ENCODE measurements around the gene FOXJ3.

FOXJ3 gene

GRCh38 chr1:42138586-42138985 is 196.4 kb downstream of the FOXJ3 start:
- Mint-ChIP-seq H3K4me1 (ENCODE audit: low read depth in 2 of 2) (peaks cover 0 to 3% of the 10 kb centered on the region in 2 donors), H3K27me3 (peaks cover 33 to 36% of the 10 kb centered on the region in 2 donors)
- ATAC-seq (replicated peaks), result no peak

GRCh38 chr1:42137766-42138165 is 197.3 kb downstream of the FOXJ3 start:
- no peak for DNase-seq
- Mint-ChIP-seq H3K36me3 (ENCODE audit: insufficient read depth) (no peaks in the 10 kb centered on the region), H3K9me3 (no peaks in the 10 kb centered on the region), H3K4me3 (no peak overlapping the region), H3K27ac (no peak overlapping the region), H3K27me3 (peaks cover 27 to 36% of the 10 kb centered on the region in 2 donors), H3K4me1 (ENCODE audit: low read depth in 2 of 2) (no peaks in the 10 kb centered on the region)
- ATAC-seq (replicated peaks), result no peak

More at GRCh38 chr1:42138586-42138985, 196.4 kb downstream of the FOXJ3 start:
- no peak for DNase-seq
- Mint-ChIP-seq H3K36me3 (ENCODE audit: insufficient read depth) (no peaks in the 10 kb centered on the region), H3K9me3 (no peaks in the 10 kb centered on the region), H3K4me3 (no peak overlapping the region), H3K27ac (no peak overlapping the region)

- H3K4me3 Mint-ChIP-seq, result no peak overlapping the region
- no peaks in the 10 kb centered on the region for H3K36me3 Mint-ChIP-seq (ENCODE audit: insufficient read depth)
- H3K4me1 Mint-ChIP-seq (ENCODE audit: low read depth in 2 of 2), result no peaks in the 10 kb centered on the region
- DNase-seq (no peak), ATAC-seq (replicated peaks) (no peak)
- no peak overlapping the region for H3K27ac Mint-ChIP-seq
- peaks cover 17 to 30% of the 10 kb centered on the region in 2 donors for H3K27me3 Mint-ChIP-seq
- H3K9me3 Mint-ChIP-seq, result no peaks in the 10 kb centered on the region
Measured at GRCh38 chr1:42136466-42136865, 198.6 kb downstream of the FOXJ3 start.

- Mint-ChIP-seq H3K4me3 (no peak overlapping the region), H3K9me3 (no peaks in the 10 kb centered on the region), H3K4me1 (ENCODE audit: low read depth in 2 of 2) (no peaks in the 10 kb centered on the region), H3K36me3 (ENCODE audit: insufficient read depth) (no peaks in the 10 kb centered on the region), H3K27ac (no peak overlapping the region), H3K27me3 (peaks cover 10 to 23% of the 10 kb centered on the region in 2 donors)
- DNase-seq (no peak), ATAC-seq (replicated peaks) (no peak)
Measured at GRCh38 chr1:42135426-42135825, 199.6 kb downstream of the FOXJ3 start.

GRCh38 chr1:42133809-42134526 is 201.1 kb downstream of the FOXJ3 start:
- Mint-ChIP-seq H3K27ac (no peak overlapping the region), H3K36me3 (ENCODE audit: insufficient read depth) (no peaks in the 10 kb centered on the region), H3K4me3 (no peak overlapping the region)

GRCh38 chr1:42133390-42133789 is 201.6 kb downstream of the FOXJ3 start:
- Mint-ChIP-seq H3K27ac (no peak overlapping the region), H3K4me1 (ENCODE audit: low read depth in 2 of 2) (no peaks in the 10 kb centered on the region), H3K36me3 (ENCODE audit: insufficient read depth) (no peaks in the 10 kb centered on the region), H3K4me3 (no peak overlapping the region), H3K9me3 (no peaks in the 10 kb centered on the region), H3K27me3 (peaks cover 26 to 31% of the 10 kb centered on the region in 2 donors)
- DNase-seq (no peak), ATAC-seq (replicated peaks) (no peak)

More at GRCh38 chr1:42133809-42134526, 201.1 kb downstream of the FOXJ3 start:
- Mint-ChIP-seq H3K27me3 (peaks cover 20 to 33% of the 10 kb centered on the region in 2 donors), H3K9me3 (no peaks in the 10 kb centered on the region), H3K4me1 (ENCODE audit: low read depth in 2 of 2) (no peaks in the 10 kb centered on the region)
- ATAC-seq (replicated peaks) (no peak), DNase-seq (no peak)

GRCh38 chr1:42130061-42130660 is 204.9 kb downstream of the FOXJ3 start:
- no peak for DNase-seq
- Mint-ChIP-seq H3K27ac (no peak overlapping the region), H3K27me3 (peaks cover 15 to 27% of the 10 kb centered on the region in 2 donors), H3K9me3 (no peaks in the 10 kb centered on the region), H3K36me3 (ENCODE audit: insufficient read depth) (no peaks in the 10 kb centered on the region), H3K4me3 (no peak overlapping the region), H3K4me1 (ENCODE audit: low read depth in 2 of 2) (no peaks in the 10 kb centered on the region)
- ATAC-seq (replicated peaks), result no peak

GRCh38 chr1:42128964-42129363 is 206.1 kb downstream of the FOXJ3 start:
- ATAC-seq (replicated peaks) (no peak), DNase-seq (no peak)
- Mint-ChIP-seq H3K27ac (no peak overlapping the region), H3K9me3 (no peaks in the 10 kb centered on the region), H3K27me3 (peaks cover 15 to 27% of the 10 kb centered on the region in 2 donors), H3K4me1 (ENCODE audit: low read depth in 2 of 2) (no peaks in the 10 kb centered on the region), H3K36me3 (ENCODE audit: insufficient read depth) (no peaks in the 10 kb centered on the region), H3K4me3 (no peak overlapping the region)

GRCh38 chr1:42128499-42128898 is 206.5 kb downstream of the FOXJ3 start:
- Mint-ChIP-seq H3K4me1 (ENCODE audit: low read depth in 2 of 2) (no peaks in the 10 kb centered on the region), H3K36me3 (ENCODE audit: insufficient read depth) (no peaks in the 10 kb centered on the region), H3K4me3 (no peak overlapping the region), H3K27me3 (peaks cover 15 to 27% of the 10 kb centered on the region in 2 donors), H3K27ac (no peak overlapping the region), H3K9me3 (no peaks in the 10 kb centered on the region)
- ATAC-seq (replicated peaks) (no peak), DNase-seq (no peak)

- Mint-ChIP-seq H3K27me3 (peaks cover 15 to 27% of the 10 kb centered on the region in 2 donors), H3K9me3 (no peaks in the 10 kb centered on the region), H3K27ac (no peak overlapping the region), H3K36me3 (ENCODE audit: insufficient read depth) (no peaks in the 10 kb centered on the region), H3K4me3 (no peak overlapping the region), H3K4me1 (ENCODE audit: low read depth in 2 of 2) (no peaks in the 10 kb centered on the region)
- ATAC-seq (replicated peaks) (no peak), DNase-seq (no peak)
Measured at GRCh38 chr1:42127767-42128166, 207.3 kb downstream of the FOXJ3 start.

All from effector memory CD8-positive, alpha-beta T cell (primary cell).